GM12864 (cell line): ENCODE measurements around the gene DCC.
A peak's percentile ranks its signal among the peaks of the same experiment; 100 is the strongest.

Experiments used
- DNase-seq: peaks from one replicate; pipeline ENCODE4 v3.0.0-alpha.2; 2011; ENCODE audit warnings: low read depth
- H3K4me3 ChIP-seq: 2 replicates; pipeline ENCODE4 v1.5.1; 2011; ENCODE audit warnings: mild to moderate bottlenecking, low read depth, low read length, control low read depth
- CTCF ChIP-seq: IDR thresholded peaks from 2 replicates; pipeline ENCODE4 v1.5.1; 2011; ENCODE audit warnings: low read depth, mild to moderate bottlenecking, moderate library complexity, low read length, control low read depth, inconsistent platforms; ENCODE audit errors: missing control alignments

The DCC gene

GRCh38 chr18:52903857-52904256 lies 563.9 kb downstream of the DCC start:
- no peak overlapping the region for H3K4me3 ChIP-seq
- no peak for DNase-seq
- TF ChIP-seq CTCF, result peak; percentile 33

GRCh38 chr18:52907543-52908308 lies 567.7 kb downstream of the DCC start:
- H3K4me3 ChIP-seq, result no peak overlapping the region
- TF ChIP-seq CTCF, result no peak
- DNase-seq, result no peak

- no peak for TF ChIP-seq CTCF
- H3K4me3 ChIP-seq, result no peak overlapping the region
- no peak for DNase-seq
Observed at GRCh38 chr18:52914148-52914547, 574.2 kb downstream of the DCC start.

- TF ChIP-seq CTCF, result no peak
- no peak for DNase-seq
- no peak overlapping the region for H3K4me3 ChIP-seq
Observed at GRCh38 chr18:52920665-52921064, 580.7 kb downstream of the DCC start.

- H3K4me3 ChIP-seq, result no peak overlapping the region
- no peak for TF ChIP-seq CTCF
- no peak for DNase-seq
Observed at GRCh38 chr18:52933356-52933755, 593.4 kb downstream of the DCC start.

GRCh38 chr18:52936931-52937330 lies 596.9 kb downstream of the DCC start:
- TF ChIP-seq CTCF, result no peak
- DNase-seq, result no peak
- H3K4me3 ChIP-seq, result no peak overlapping the region

GRCh38 chr18:52937840-52938239 lies 597.8 kb downstream of the DCC start:
- no peak for TF ChIP-seq CTCF
- H3K4me3 ChIP-seq, result no peak overlapping the region
- no peak for DNase-seq
